ENCODE measurements around the gene ST6GALNAC3.
"Not testable (repeated sequence)": the region's sequence is repeated elsewhere in the genome, so short reads cannot be mapped to it uniquely, and the experiment has no call there.

The ST6GALNAC3 gene

GRCh38 chr1:76075188-76075489, 593 bp downstream of the ST6GALNAC3 start:
- no peak for DNase-seq

GRCh38 chr1:76075877-76076276, 1.3 kb downstream of the ST6GALNAC3 start:
- peak; percentile 76 to 97 (median 94) for DNase-seq

- no peak for DNase-seq
Observed at GRCh38 chr1:76079475-76080227, 5.1 kb downstream of the ST6GALNAC3 start.

- no peak for DNase-seq
Observed at GRCh38 chr1:76080552-76081079, 6.1 kb downstream of the ST6GALNAC3 start.

GRCh38 chr1:76082062-76082461, 7.5 kb downstream of the ST6GALNAC3 start:
- DNase-seq, result no peak

GRCh38 chr1:76083189-76083588, 8.6 kb downstream of the ST6GALNAC3 start:
- peak in 1 of 3 donors; percentile 22 for DNase-seq

- no peak for DNase-seq
Observed at GRCh38 chr1:76084029-76084627, 9.6 kb downstream of the ST6GALNAC3 start.

GRCh38 chr1:76084685-76085084, 10.1 kb downstream of the ST6GALNAC3 start:
- no peak for DNase-seq

GRCh38 chr1:76086109-76086508, 11.6 kb downstream of the ST6GALNAC3 start:
- DNase-seq, result no peak

- no peak for DNase-seq
Observed at GRCh38 chr1:76086597-76086996, 12.1 kb downstream of the ST6GALNAC3 start.

GRCh38 chr1:76090283-76091203, 16.0 kb downstream of the ST6GALNAC3 start:
- peak in 2 of 3 donors; percentile 12 to 20 for DNase-seq

GRCh38 chr1:76092812-76093211, 18.3 kb downstream of the ST6GALNAC3 start:
- no peak for DNase-seq

- DNase-seq, result no peak
Observed at GRCh38 chr1:76093522-76094312, 19.2 kb downstream of the ST6GALNAC3 start.

GRCh38 chr1:76095802-76096201, 21.3 kb downstream of the ST6GALNAC3 start:
- no peak for DNase-seq

- not testable (repeated sequence) for DNase-seq
Observed at GRCh38 chr1:76097064-76097463, 22.5 kb downstream of the ST6GALNAC3 start.

- DNase-seq, result no peak
Observed at GRCh38 chr1:76098845-76099244, 24.3 kb downstream of the ST6GALNAC3 start.

- DNase-seq, result peak in 1 of 3 donors; percentile 13
Observed at GRCh38 chr1:76101548-76101947, 27.0 kb downstream of the ST6GALNAC3 start.

- DNase-seq, result no peak
Observed at GRCh38 chr1:76102046-76102445, 27.5 kb downstream of the ST6GALNAC3 start.

GRCh38 chr1:76103034-76103433, 28.5 kb downstream of the ST6GALNAC3 start:
- no peak for DNase-seq

- DNase-seq, result no peak
Observed at GRCh38 chr1:76105372-76105771, 30.8 kb downstream of the ST6GALNAC3 start.

- no peak for DNase-seq
Observed at GRCh38 chr1:76106251-76106650, 31.7 kb downstream of the ST6GALNAC3 start.

GRCh38 chr1:76106719-76107235, 32.2 kb downstream of the ST6GALNAC3 start:
- DNase-seq, result no peak
